IPS DF 6.9 (cell line): ENCODE data around the gene TLR10.

Source experiments
- DNase-seq: peaks from one replicate; pipeline ENCODE4 v3.0.0-alpha.2; 2013; ENCODE audit warnings: low read depth, low spot score
- H3K27ac ChIP-seq: one replicate; pipeline ENCODE4 v1.5.1; 2013; ENCODE audit warnings: low read length, control low read depth
- H3K27me3 ChIP-seq: 2 replicates; pipeline ENCODE4 v1.6.1; 2013; ENCODE audit warnings: mild to moderate bottlenecking, low read length; ENCODE audit not compliant: control insufficient read depth, insufficient read depth
- H3K36me3 ChIP-seq: 2 replicates; pipeline ENCODE4 v1.6.1; 2013; ENCODE audit warnings: low read length; ENCODE audit not compliant: control insufficient read depth, insufficient read depth
- H3K4me1 ChIP-seq: 2 replicates; pipeline ENCODE4 v1.6.1; 2013; ENCODE audit warnings: low read length; ENCODE audit not compliant: control insufficient read depth, insufficient read depth
- H3K4me3 ChIP-seq: 2 replicates; pipeline ENCODE4 v1.5.1; 2013; ENCODE audit warnings: mild to moderate bottlenecking, low read length
- H3K9me3 ChIP-seq: 2 replicates; pipeline ENCODE4 v1.6.1; 2013; ENCODE audit warnings: low read length, inconsistent platforms; ENCODE audit not compliant: control insufficient read depth, insufficient read depth
- WGBS: extraction: QIAGEN DNeasy Blood & Tissue Kit; methylation state at CpG from one replicate; pipeline ENCODE4 v1.1.7; 2013; ENCODE audit warnings: mixed read lengths, missing lambda C conversion rate; ENCODE audit not compliant: insufficient read length, insufficient coverage; 5-methylcytosine and 5-hydroxymethylcytosine counted together

TLR10 gene

DNA sequence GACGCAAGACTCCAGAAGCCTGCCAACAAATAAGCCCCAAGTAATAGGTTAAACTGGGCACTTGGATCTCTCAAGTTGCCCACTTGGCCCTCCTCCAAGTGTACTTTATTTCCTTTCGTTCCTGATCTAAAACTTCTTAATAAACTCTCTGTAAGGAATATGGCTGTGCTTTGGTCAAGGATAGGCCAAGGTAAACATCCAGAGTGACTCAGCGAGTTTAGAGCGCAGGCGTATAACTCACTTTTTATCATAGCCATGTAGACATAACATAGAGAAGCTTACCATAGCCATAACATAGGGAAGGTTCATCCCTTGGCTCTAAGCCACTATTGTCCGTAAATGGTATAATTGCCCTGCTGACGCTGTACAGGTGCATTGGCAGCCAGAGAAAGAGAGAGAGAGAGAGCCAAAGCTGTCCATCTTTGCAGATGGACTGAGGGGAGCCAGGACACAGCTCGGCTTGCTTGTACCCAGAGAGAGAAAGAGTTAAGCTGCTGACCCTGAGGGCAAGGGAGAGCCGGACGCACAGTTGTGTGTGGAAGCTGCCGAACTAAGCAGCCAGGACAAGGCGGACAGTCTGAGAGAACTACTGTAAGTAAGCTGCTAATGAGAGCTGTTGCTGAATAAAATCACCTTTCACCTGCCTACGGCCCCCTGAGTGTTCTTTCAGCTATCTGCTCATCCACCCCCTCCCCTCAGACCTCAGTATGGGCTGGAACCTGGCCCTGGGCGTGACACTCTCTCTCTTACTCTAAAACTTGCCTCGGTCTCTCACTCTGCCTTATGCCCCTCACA, 20.0 kb upstream of the TLR10 start:
- no CpG with 5 or more reads among the region's 15 CpGs for WGBS
- H3K4me1 ChIP-seq = no peaks in the 10 kb centered on the region
- no peaks in the 10 kb centered on the region for H3K36me3 ChIP-seq

DNA sequence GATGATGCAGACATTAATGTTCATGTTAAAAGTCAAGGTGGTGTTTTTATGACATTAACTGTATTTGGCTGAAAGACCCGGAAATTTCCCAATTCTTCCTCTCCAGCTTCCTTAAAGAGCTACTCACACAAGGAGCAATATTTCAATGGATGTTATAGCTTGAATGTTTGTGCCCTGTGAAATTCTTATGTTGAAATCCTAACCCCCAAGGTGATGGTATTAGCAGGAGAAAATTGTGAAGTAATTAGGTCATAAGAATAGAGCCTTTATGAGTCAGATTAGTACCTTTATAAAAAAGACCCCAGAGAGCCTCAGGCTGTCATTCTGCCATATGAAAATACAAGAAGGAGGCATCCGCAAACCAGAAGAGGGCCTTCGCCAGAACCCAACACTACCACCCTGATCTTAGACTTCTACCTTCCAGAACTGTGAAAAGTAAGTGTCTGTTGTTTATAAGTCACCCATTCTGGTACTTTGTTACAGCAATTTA, 18.2 kb upstream of the TLR10 start:
- H3K27me3 ChIP-seq = no peaks in the 10 kb centered on the region
- H3K4me1 ChIP-seq = no peaks in the 10 kb centered on the region
- DNase-seq = no peak
- no CpG with 5 or more reads among the region's 3 CpGs for WGBS
- H3K4me3 ChIP-seq = no peak overlapping the region
- H3K27ac ChIP-seq = no peak overlapping the region
- H3K36me3 ChIP-seq = no peaks in the 10 kb centered on the region
- 0 out of 2 replicates have a peak, but pooled peaks cover 2% of the 10 kb centered on the region for H3K9me3 ChIP-seq

More for the DNA sequence above, 20.0 kb upstream of the TLR10 start:
- Histone ChIP-seq H3K27ac (no peak overlapping the region), H3K9me3 (0 out of 2 replicates have a peak, but pooled peaks cover 2% of the 10 kb centered on the region), H3K27me3 (no peaks in the 10 kb centered on the region), H3K4me3 (no peak overlapping the region)
- DNase-seq = no peak

DNA sequence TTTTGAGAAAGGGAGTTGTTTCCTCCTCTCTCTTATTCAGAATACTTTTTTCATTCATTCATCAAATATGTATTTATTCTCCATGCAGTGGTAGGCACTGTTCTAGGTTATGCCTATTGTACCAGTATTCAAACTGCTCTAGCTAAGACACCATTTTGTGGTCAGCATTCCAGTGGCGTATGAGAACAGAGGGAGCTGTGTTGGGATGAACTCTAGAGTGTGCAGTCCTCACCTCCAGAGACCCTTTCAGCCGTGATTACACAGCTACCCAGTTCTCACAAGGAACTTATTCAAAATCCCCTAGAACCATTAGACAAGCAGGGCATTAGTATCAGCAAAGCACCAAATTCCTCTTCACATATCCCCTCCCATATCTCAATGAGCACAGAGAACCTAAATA, 17.6 kb upstream of the TLR10 start:
- H3K27me3 ChIP-seq = no peaks in the 10 kb centered on the region
- no peaks in the 10 kb centered on the region for H3K36me3 ChIP-seq
- no peak overlapping the region for H3K27ac ChIP-seq
- DNase-seq = no peak
- H3K4me1 ChIP-seq = no peaks in the 10 kb centered on the region
- no peak overlapping the region for H3K4me3 ChIP-seq
- WGBS = no CpG with 5 or more reads among the region's 2 CpGs
- H3K9me3 ChIP-seq = 0 out of 2 replicates have a peak, but pooled peaks cover 2% of the 10 kb centered on the region

DNA sequence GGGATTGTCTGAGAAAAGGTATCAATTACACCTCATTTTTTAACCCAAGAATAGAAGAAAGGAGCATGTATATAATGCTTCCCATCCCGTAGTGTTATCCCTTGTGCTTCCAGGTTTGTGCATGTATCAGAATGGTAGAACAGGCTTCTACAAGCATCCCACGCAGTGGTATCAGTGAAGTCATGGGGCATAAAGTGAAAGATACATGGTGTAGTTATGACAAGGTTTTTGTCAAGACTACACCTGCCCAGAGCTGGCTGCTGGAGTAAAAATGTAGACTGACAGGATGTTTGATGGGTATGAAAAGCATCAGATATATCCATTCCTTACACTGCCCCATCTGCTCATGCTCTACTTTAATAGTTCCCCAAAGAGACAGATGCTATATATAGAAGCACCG, 12.3 kb upstream of the TLR10 start:
- no peaks in the 10 kb centered on the region for H3K9me3 ChIP-seq
- no peaks in the 10 kb centered on the region for H3K27me3 ChIP-seq
- no peaks in the 10 kb centered on the region for H3K36me3 ChIP-seq
- no peak for DNase-seq
- H3K27ac ChIP-seq = no peak overlapping the region
- no CpG with 5 or more reads among the region's 3 CpGs for WGBS
- no peaks in the 10 kb centered on the region for H3K4me1 ChIP-seq
- H3K4me3 ChIP-seq = no peak overlapping the region

DNA sequence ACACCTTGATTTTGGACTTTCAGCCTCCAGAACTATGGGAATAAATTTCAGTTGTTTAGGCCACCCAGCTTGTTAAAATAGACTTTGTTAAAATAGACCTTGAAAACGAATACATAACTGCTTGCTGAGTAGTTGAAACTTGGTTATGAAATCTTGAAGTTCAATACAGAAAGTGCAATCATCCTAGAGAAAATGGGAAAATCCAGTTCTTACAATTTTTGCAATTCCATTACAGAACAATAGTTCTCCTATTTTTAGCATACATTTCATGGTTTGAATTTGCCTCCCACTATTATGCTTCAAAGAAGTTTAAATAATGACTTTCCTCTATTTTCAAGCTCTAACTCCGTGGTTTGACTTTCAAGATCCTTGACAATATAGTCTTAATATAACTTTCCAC, 11.3 kb upstream of the TLR10 start:
- H3K27me3 ChIP-seq = no peaks in the 10 kb centered on the region
- no peaks in the 10 kb centered on the region for H3K36me3 ChIP-seq
- WGBS = no CpG with 5 or more reads among the region's 2 CpGs
- no peaks in the 10 kb centered on the region for H3K4me1 ChIP-seq
- H3K9me3 ChIP-seq = no peaks in the 10 kb centered on the region
- no peak overlapping the region for H3K4me3 ChIP-seq
- DNase-seq = no peak
- H3K27ac ChIP-seq = no peak overlapping the region

DNA sequence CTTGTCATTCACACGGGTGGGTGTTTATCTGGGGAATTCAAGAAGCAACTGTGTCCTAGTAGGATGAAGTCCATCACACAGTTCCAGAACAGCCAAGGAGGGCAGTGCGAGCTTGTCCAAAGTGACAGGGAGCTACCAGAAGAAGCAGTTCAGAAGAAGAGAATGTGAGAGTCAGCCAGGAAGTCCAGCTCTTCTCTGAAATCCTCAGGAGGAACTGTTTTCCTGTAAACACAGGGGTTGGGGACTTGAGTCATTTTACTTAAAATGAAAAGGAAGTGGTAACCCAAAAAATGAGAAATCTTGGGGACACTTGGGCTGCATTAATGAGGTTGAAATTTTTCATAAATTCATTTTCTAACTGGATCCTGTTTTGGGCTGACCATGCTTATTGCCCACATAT, 8.2 kb upstream of the TLR10 start:
- H3K4me1 ChIP-seq = no peaks in the 10 kb centered on the region
- WGBS = no CpG with 5 or more reads among the region's 2 CpGs
- no peak for DNase-seq
- H3K9me3 ChIP-seq = no peaks in the 10 kb centered on the region
- H3K4me3 ChIP-seq = no peak overlapping the region
- no peak overlapping the region for H3K27ac ChIP-seq
- no peaks in the 10 kb centered on the region for H3K27me3 ChIP-seq
- H3K36me3 ChIP-seq = no peaks in the 10 kb centered on the region

DNA sequence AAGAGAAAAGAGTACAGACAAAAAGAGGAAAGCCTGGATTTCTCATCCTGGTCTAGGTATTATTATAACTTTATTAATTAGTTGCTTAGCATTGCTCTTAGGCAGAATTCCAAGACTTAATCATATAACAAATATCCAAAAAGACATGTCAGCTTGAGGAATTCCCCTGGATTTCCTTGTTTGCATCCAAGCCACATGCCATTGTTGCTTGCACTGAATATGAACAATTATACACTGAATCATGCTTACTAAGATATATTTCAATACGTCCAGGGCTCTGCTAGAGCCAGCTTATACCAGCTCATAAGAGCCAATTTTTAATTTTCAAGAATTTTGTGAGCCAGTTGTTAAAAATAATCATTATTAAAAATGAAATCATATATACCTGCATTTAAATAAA, 5.5 kb upstream of the TLR10 start:
- Histone ChIP-seq H3K4me3 (no peak overlapping the region), H3K27me3 (no peaks in the 10 kb centered on the region), H3K4me1 (no peaks in the 10 kb centered on the region), H3K36me3 (no peaks in the 10 kb centered on the region), H3K9me3 (no peaks in the 10 kb centered on the region), H3K27ac (no peak overlapping the region)
- no CpG with 5 or more reads among the region's 1 CpG for WGBS
- DNase-seq = no peak

DNA sequence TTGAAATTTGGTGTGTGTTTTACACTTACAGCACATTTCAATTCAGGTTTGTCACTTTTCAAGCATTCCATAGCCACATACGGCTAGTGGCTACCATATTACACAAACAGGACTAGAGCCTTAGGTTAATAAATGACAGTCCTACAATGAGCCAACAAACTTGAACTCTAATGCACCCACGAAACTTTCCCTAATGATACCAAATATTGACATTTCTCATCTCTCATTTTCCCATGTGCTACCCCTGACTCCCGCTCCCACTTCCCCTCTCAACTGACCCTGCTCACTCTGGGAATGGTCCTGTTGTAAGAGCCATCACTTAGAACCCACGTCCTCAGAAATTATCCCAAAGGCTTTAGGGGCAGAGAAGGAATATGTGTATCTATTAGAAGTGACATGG, 4.9 kb upstream of the TLR10 start:
- H3K4me3 ChIP-seq = no peak overlapping the region
- WGBS = no CpG with 5 or more reads among the region's 4 CpGs
- H3K9me3 ChIP-seq = no peaks in the 10 kb centered on the region
- DNase-seq = no peak
- no peaks in the 10 kb centered on the region for H3K4me1 ChIP-seq
- H3K36me3 ChIP-seq = no peaks in the 10 kb centered on the region
- H3K27ac ChIP-seq = no peak overlapping the region
- H3K27me3 ChIP-seq = no peaks in the 10 kb centered on the region

DNA sequence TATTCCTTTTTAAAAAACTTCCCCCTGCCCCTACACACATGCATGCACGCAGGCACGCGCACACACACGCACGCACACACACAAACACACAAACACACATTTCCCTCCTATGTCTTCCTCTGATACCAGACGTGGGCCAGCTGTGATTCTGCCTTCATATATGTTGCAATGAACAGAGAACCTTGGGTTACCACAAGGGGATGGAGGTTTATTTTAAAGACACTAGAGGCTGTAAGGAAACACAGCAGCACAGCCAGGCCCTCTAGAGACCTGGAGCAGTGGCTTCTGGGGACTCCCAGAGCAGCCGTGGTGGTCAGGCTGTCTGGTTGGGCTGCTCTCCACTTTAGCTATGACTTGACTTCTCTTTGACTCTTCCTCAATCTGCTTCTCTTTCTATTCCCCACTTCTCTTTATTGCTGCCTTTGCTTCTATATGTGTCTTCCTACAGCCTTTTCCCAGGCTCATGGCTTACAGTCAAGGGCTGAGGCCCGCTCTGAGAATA, 3.2 kb upstream of the TLR10 start:
- Histone ChIP-seq H3K27ac (no peak overlapping the region), H3K4me3 (no peak overlapping the region), H3K4me1 (no peaks in the 10 kb centered on the region), H3K9me3 (no peaks in the 10 kb centered on the region), H3K27me3 (no peaks in the 10 kb centered on the region), H3K36me3 (no peaks in the 10 kb centered on the region)
- no peak for DNase-seq
- no CpG with 5 or more reads among the region's 8 CpGs for WGBS

DNA sequence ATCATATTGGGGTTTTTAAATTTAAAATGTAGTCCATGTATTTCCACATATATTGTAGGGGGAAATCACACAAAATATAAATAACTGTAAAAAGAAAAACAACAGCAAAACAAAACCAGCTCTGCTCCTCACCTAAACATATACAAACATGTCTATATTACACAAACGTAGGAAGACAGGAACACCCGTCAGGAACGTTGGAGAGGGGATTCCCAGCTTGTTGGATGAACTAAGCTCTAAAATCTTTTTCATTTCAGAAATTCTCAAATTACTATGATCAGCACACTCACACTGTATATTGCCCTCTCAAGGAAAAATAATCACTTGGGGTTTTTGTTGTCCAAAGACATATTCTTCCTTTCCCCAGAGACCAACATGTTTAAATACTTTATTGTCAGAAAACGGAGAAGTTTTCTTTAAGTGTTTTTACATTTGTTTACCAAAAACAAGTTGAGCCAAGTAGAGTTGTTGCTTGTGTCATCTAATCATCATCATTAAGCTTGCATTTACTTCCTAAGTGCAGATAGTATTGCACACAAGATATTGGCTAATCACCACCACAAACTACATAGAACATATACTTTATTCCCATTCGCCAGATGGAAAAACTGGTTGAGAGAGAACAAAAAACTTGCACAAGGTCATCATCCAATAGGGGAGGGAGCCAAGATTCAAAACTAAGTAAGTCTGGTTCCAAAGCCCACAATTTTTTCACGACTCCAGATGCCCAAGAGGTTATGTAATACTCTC, 2.4 kb upstream of the TLR10 start:
- Histone ChIP-seq H3K4me3 (no peak overlapping the region), H3K9me3 (no peaks in the 10 kb centered on the region), H3K36me3 (no peaks in the 10 kb centered on the region), H3K4me1 (no peaks in the 10 kb centered on the region), H3K27me3 (no peaks in the 10 kb centered on the region), H3K27ac (no peak overlapping the region)
- WGBS = no CpG with 5 or more reads among the region's 6 CpGs
- DNase-seq = no peak
